Measurements from ENCODE around the gene CDC123.

DNA sequence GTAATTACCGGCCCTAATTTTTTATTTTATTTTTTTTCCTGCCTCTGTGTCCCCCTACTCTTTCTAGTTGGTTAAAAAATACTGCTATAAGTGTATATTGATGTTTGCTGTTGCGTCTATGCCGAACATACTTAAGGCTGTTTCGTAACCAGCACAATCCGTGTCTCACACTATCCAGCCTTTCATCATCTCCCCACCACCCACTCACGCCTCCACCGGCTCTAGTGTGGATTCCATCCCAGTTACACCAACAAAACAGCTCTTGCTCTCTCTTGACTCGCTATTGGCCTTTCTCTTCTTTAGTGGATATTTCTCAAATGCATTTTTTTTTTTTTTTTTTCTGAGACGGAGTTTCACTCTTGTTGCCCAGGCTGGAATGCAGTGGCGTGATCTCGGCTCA, 83.3 kb downstream of the CDC123 start:
- TF ChIP-seq POLR2A (IDR thresholded peaks at IDR 0.05; ENCODE audit: low read length) (no peak), GATA1 (IDR thresholded peaks at IDR 0.05; ENCODE audit: low read depth, low read length) (no peak)
